Measurements from ENCODE around the gene TRPM5.

Gene TRPM5

DNA sequence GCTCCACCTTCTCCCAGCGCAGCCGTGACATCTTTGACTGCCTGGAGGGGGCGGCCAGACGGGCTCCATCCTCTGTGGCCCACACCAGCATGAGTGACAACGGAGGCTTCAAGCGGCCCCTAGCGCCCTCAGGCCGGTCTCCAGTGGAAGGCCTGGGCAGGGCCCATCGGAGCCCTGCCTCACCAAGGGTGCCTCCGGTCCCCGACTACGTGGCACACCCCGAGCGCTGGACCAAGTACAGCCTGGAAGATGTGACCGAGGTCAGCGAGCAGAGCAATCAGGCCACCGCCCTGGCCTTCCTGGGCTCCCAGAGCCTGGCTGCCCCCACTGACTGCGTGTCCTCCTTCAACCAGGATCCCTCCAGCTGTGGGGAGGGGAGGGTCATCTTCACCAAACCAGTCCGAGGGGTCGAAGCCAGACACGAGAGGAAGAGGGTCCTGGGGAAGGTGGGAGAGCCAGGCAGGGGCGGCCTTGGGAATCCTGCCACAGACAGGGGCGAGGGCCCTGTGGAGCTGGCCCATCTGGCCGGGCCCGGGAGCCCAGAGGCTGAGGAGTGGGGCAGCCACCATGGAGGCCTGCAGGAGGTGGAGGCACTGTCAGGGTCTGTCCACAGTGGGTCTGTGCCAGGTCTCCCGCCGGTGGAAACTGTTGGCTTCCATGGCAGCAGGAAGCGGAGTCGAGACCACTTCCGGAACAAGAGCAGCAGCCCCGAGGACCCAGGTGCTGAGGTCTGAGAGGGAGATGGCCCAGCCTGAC is 41.2 kb downstream of the TRPM5 start:
- no peak for DNase-seq (ENCODE audit: low spot score)

- DNase-seq (ENCODE audit: low spot score), result no peak
Observed at GRCh38 chr11:2402106-2402505, 42.2 kb downstream of the TRPM5 start.

- DNase-seq (ENCODE audit: low spot score), result no peak
Observed at GRCh38 chr11:2401436-2401984, 42.8 kb downstream of the TRPM5 start.

- DNase-seq (ENCODE audit: low spot score), result no peak
Observed at GRCh38 chr11:2400762-2401435, 43.4 kb downstream of the TRPM5 start.

- peak; percentile 100 for DNase-seq (ENCODE audit: low spot score)
Observed at GRCh38 chr11:2400069-2400761, 44.1 kb downstream of the TRPM5 start, which contains the start of gene TSSC4. Gene TSSC4, plus strand, starts transcription at chr11:2400750. Its CDS starts 1,884 bp downstream, at chr11:2402634.

GRCh38 chr11:2399488-2400068 is 44.7 kb downstream of the TRPM5 start:
- DNase-seq (ENCODE audit: low spot score), result no peak

GRCh38 chr11:2398664-2399355 is 45.5 kb downstream of the TRPM5 start:
- no peak for DNase-seq (ENCODE audit: low spot score)

DNA sequence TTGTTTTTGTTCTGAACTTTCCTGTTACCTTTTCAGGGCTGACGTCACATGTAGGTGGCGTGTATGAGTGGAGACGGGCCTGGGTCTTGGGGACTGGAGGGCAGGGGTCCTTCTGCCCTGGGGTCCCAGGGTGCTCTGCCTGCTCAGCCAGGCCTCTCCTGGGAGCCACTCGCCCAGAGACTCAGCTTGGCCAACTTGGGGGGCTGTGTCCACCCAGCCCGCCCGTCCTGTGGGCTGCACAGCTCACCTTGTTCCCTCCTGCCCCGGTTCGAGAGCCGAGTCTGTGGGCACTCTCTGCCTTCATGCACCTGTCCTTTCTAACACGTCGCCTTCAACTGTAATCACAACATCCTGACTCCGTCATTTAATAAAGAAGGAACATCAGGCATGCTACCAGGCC is 47.3 kb downstream of the TRPM5 start:
- no peak for DNase-seq (ENCODE audit: low spot score)

DNA sequence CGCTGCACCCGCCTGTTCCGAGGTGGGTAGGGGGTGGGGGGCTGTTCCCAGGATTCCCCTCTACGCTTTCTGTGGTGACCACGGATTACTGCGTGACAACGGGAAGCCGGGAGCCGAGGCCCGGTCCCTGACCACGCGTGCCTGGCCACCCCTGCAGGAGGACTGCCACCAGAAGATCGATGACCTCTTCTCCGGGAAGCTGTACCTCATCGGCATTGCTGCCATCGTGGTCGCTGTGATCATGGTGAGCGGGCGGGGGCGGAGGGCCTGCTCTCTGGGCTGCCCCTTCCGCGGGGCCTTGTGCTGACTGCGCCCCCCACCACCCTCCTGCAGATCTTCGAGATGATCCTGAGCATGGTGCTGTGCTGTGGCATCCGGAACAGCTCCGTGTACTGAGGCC is 47.8 kb downstream of the TRPM5 start:
- no peak for DNase-seq (ENCODE audit: low spot score)

DNA sequence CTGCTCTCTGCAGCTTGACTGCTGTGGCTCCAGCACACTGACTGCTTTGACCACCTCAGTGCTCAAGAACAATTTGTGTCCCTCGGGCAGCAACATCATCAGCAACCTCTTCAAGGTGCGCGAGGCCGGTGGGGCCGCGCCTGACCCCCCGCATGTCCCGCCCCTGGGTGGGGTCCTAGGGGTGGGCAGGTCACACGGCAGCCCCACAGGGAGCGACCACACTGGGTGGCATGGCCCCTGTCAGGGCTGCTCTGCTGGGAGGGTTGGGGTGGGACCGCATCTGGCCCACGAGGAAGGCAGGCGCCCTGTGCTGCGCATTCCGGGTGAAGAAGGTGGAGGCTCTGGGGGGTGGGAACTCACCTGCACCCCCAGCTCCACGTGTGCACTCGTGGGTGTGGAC is 48.5 kb downstream of the TRPM5 start:
- DNase-seq (ENCODE audit: low spot score), result no peak

DNA sequence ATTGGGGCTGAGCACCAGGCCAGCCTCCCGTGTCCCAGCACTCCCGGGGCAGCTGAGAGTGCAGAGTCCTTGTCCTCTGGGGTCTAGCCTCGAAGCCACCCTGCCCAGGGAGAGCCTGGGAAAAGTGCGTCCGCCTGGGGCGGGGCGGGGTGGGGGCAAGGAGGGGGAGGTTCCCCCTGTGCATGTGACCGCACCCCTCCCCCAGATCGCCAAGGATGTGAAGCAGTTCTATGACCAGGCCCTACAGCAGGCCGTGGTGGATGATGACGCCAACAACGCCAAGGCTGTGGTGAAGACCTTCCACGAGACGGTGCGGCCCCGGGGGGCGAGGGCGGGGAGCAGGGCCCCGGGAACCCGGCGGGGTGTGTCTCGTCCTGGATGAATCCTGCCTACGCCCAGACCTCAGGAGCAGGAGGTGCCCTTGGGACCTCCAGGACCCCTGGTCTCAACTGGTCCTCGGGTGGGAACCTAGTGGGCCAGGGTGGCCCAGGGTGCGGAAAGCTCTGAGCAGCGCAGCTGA is 49.0 kb downstream of the TRPM5 start:
- no peak for DNase-seq (ENCODE audit: low spot score)

GRCh38 chr11:2394818-2395105 is 49.6 kb downstream of the TRPM5 start:
- no peak for DNase-seq (ENCODE audit: low spot score)

Data from kidney tubule cell (primary cell).